ENCODE data around the gene ERVK3-1. TPM values are rescaled to one million over a fixed set of nuclear protein-coding genes. Genes with fewer than 3 reads are reported as not detected.

Gene ERVK3-1
- polyA plus RNA-seq, 1 of the 3 experiments (the other 2 are of a cell fraction), result 69.4 TPM

DNA sequence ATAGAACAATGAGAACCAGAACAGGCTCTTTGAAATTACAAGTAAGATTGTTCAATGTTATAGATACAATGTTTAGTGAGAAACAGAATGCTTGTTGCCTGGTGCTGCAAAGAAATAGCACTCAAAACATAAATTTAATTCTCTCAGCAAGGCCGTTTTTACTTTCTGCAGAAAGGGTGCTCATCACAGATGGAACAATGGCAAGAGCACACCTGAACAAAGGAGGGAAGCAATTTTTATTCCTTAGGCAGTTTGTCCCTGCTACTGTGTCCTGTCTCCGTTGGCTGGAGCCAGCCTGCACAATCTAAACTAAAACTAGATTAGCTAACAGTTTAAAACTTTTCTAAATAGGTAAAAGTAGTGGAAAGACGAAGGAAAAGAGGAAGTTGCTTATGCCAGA is 36.8 kb upstream of the ERVK3-1 start:
- H2AFZ ChIP-seq (ENCODE audit: low read depth), result no peak overlapping the region
- H3K9me2 ChIP-seq, result no peaks in the 10 kb centered on the region
- H3F3A ChIP-seq (replicated peaks; ENCODE audit: insufficient read depth), result no peaks in the 10 kb centered on the region
- no peaks in the 10 kb centered on the region for H4K20me1 ChIP-seq (ENCODE audit: insufficient read depth)
- ChIA-PET POLR2A (no interaction called here), CTCF (no interaction called here)
- H3K27me3 ChIP-seq (ENCODE audit: insufficient read depth), result no peaks in the 10 kb centered on the region
- no peak overlapping the region for H3K27ac ChIP-seq (ENCODE audit: low read depth in 2 of 2, low read length in 1 of 2)
- peaks cover 6% of the 10 kb centered on the region; the same call in 1 of the 2 replicates for H3K9me3 ChIP-seq
- peaks cover 0 to 19% of the 10 kb centered on the region in 2 experiments for H3K36me3 ChIP-seq (replicated peaks in 1 of 2; ENCODE audit: control insufficient read depth in 1 of 2, insufficient read depth in 2 of 2, low read length in 1 of 2)
- no peaks in the 10 kb centered on the region for H3K4me1 ChIP-seq (ENCODE audit: control insufficient read depth in 1 of 2, insufficient read depth in 2 of 2, low read depth in 1 of 2, low read length in 1 of 2)
- TF ChIP-seq NFIC (IDR thresholded peaks at IDR 0.05; ENCODE audit: borderline replicate concordance) (no peak), TCF12 (IDR thresholded peaks at IDR 0.05) (no peak), MXI1 (IDR thresholded peaks at IDR 0.05; ENCODE audit: low read depth, low read length) (no peak), CHD2 (IDR thresholded peaks at IDR 0.05; ENCODE audit: low read length, partially characterized antibody) (no peak), NRF1 (IDR thresholded peaks at IDR 0.05; ENCODE audit: low read depth, low read length) (no peak), FOXJ3 (CRISPR knock-in tag; IDR thresholded peaks at IDR 0.05) (no peak), SIN3A (IDR thresholded peaks at IDR 0.05; ENCODE audit: borderline replicate concordance, low read depth, low read length) (no peak)
- TF ChIP-seq, protein P1, sequence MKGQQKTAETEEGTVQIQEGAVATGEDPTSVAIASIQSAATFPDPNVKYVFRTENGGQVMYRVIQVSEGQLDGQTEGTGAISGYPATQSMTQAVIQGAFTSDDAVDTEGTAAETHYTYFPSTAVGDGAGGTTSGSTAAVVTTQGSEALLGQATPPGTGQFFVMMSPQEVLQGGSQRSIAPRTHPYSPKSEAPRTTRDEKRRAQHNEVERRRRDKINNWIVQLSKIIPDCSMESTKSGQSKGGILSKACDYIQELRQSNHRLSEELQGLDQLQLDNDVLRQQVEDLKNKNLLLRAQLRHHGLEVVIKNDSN (IDR thresholded peaks at IDR 0.05; ENCODE audit: borderline replicate concordance, low read depth), result no peak
- TF ChIP-seq, protein P2, sequence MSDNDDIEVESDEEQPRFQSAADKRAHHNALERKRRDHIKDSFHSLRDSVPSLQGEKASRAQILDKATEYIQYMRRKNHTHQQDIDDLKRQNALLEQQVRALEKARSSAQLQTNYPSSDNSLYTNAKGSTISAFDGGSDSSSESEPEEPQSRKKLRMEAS (IDR thresholded peaks at IDR 0.05; ENCODE audit: low read depth), result no peak
- TF ChIP-seq, protein P3, sequence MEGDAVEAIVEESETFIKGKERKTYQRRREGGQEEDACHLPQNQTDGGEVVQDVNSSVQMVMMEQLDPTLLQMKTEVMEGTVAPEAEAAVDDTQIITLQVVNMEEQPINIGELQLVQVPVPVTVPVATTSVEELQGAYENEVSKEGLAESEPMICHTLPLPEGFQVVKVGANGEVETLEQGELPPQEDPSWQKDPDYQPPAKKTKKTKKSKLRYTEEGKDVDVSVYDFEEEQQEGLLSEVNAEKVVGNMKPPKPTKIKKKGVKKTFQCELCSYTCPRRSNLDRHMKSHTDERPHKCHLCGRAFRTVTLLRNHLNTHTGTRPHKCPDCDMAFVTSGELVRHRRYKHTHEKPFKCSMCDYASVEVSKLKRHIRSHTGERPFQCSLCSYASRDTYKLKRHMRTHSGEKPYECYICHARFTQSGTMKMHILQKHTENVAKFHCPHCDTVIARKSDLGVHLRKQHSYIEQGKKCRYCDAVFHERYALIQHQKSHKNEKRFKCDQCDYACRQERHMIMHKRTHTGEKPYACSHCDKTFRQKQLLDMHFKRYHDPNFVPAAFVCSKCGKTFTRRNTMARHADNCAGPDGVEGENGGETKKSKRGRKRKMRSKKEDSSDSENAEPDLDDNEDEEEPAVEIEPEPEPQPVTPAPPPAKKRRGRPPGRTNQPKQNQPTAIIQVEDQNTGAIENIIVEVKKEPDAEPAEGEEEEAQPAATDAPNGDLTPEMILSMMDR (IDR thresholded peaks at IDR 0.05), result no peak
- WGBS (ENCODE audit: low lambda C conversion rate), result 52% methylated on average over 3 of the region's 3 CpGs
- no peak overlapping the region for H3K4me3 ChIP-seq (ENCODE audit: low read depth in 2 of 2, low read length in 1 of 2)
- no peak for DNase-seq
- no peak overlapping the region for H3K9ac ChIP-seq
- no peaks in the 10 kb centered on the region for H3K79me2 ChIP-seq (ENCODE audit: insufficient read depth)
- no peak overlapping the region for H3K4me2 ChIP-seq

DNA sequence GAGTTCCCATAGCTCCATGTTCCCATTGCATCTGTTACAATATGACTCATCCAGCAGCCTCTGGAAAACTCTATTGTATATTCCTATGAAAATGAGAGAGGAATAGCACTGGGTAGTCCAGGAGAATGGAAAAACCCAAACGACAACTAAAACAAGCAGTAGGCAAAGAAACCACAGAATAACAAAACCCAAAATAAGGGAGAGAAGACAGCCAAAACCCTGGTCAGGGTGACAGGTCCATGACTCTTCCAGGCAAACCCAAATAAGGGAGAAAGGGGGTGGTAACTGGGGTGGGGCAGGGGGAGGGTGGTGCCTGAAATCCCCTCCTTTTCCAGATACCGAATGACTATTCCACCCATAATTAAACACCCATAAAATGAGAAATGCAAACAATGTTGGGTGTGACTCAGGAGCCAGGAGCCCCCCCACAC is 30.4 kb upstream of the ERVK3-1 start:
- no peak for DNase-seq
- peaks cover 0 to 2% of the 10 kb centered on the region in 2 experiments; a peak in 1 of 4 replicates for H3K4me1 ChIP-seq (ENCODE audit: control insufficient read depth in 1 of 2, insufficient read depth in 2 of 2, low read depth in 1 of 2, low read length in 1 of 2)
- H3K9me2 ChIP-seq, result no peaks in the 10 kb centered on the region
- H3K27ac ChIP-seq (ENCODE audit: low read depth in 2 of 2, low read length in 1 of 2), result no peak overlapping the region
- 49% methylated on average over 2 of the region's 2 CpGs for WGBS (ENCODE audit: low lambda C conversion rate)
- no peaks in the 10 kb centered on the region for H3K27me3 ChIP-seq (ENCODE audit: insufficient read depth)
- no peak overlapping the region for H3K9ac ChIP-seq
- H3K4me3 ChIP-seq (ENCODE audit: low read depth in 2 of 2, low read length in 1 of 2), result no peak overlapping the region
- peaks cover 5% of the 10 kb centered on the region for H3F3A ChIP-seq (replicated peaks; ENCODE audit: insufficient read depth)
- peaks cover 18% of the 10 kb centered on the region for H3K79me2 ChIP-seq (ENCODE audit: insufficient read depth)
- no peaks in the 10 kb centered on the region for H4K20me1 ChIP-seq (ENCODE audit: insufficient read depth)
- no peak overlapping the region for H2AFZ ChIP-seq (ENCODE audit: low read depth)
- CTCF ChIA-PET, result no interaction called here
- peaks cover 0 to 9% of the 10 kb centered on the region in 2 experiments for H3K36me3 ChIP-seq (replicated peaks in 1 of 2; ENCODE audit: control insufficient read depth in 1 of 2, insufficient read depth in 2 of 2, low read length in 1 of 2)
- POLR2A ChIA-PET, result no interaction called here
- no peak for TF ChIP-seq SMC3 (IDR thresholded peaks at IDR 0.05; ENCODE audit: low read depth, low read length)
- no peak for TF ChIP-seq FOXJ3 (CRISPR knock-in tag; IDR thresholded peaks at IDR 0.05)
- TF ChIP-seq, protein P1 (IDR thresholded peaks at IDR 0.05; ENCODE audit: borderline replicate concordance, low read depth), result no peak
- TF ChIP-seq JUND (IDR thresholded peaks at IDR 0.05), result no peak
- TF ChIP-seq, protein P4, sequence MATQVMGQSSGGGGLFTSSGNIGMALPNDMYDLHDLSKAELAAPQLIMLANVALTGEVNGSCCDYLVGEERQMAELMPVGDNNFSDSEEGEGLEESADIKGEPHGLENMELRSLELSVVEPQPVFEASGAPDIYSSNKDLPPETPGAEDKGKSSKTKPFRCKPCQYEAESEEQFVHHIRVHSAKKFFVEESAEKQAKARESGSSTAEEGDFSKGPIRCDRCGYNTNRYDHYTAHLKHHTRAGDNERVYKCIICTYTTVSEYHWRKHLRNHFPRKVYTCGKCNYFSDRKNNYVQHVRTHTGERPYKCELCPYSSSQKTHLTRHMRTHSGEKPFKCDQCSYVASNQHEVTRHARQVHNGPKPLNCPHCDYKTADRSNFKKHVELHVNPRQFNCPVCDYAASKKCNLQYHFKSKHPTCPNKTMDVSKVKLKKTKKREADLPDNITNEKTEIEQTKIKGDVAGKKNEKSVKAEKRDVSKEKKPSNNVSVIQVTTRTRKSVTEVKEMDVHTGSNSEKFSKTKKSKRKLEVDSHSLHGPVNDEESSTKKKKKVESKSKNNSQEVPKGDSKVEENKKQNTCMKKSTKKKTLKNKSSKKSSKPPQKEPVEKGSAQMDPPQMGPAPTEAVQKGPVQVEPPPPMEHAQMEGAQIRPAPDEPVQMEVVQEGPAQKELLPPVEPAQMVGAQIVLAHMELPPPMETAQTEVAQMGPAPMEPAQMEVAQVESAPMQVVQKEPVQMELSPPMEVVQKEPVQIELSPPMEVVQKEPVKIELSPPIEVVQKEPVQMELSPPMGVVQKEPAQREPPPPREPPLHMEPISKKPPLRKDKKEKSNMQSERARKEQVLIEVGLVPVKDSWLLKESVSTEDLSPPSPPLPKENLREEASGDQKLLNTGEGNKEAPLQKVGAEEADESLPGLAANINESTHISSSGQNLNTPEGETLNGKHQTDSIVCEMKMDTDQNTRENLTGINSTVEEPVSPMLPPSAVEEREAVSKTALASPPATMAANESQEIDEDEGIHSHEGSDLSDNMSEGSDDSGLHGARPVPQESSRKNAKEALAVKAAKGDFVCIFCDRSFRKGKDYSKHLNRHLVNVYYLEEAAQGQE (IDR thresholded peaks at IDR 0.05; ENCODE audit: low read depth, low read length), result no peak
- no peak for TF ChIP-seq NRF1 (IDR thresholded peaks at IDR 0.05; ENCODE audit: low read depth, low read length)
- no peak for TF ChIP-seq EP300 (IDR thresholded peaks at IDR 0.05; ENCODE audit: borderline replicate concordance in 1 of 2, low read depth in 1 of 2, low read length in 1 of 2)
- TF ChIP-seq RFX5 (IDR thresholded peaks at IDR 0.05; ENCODE audit: low read length), result no peak
- peaks cover 13% of the 10 kb centered on the region; the same call in 1 of the 2 replicates for H3K9me3 ChIP-seq
- H3K4me2 ChIP-seq, result no peak overlapping the region
